HL-60 (cell line): ENCODE results near the gene DTNBP1.

Source experiments
- POLR2AphosphoS5 ChIP-seq: IDR thresholded peaks from 2 replicates; pipeline ENCODE4 v1.6.1; 2012; ENCODE audit warnings: low read depth
- TF ChIP-seq, protein P1 (sequence below): IDR thresholded peaks from 2 replicates; pipeline ENCODE4 v1.6.1; 2012; ENCODE audit warnings: low read depth; ENCODE audit not compliant: insufficient replicate concordance

DNA sequence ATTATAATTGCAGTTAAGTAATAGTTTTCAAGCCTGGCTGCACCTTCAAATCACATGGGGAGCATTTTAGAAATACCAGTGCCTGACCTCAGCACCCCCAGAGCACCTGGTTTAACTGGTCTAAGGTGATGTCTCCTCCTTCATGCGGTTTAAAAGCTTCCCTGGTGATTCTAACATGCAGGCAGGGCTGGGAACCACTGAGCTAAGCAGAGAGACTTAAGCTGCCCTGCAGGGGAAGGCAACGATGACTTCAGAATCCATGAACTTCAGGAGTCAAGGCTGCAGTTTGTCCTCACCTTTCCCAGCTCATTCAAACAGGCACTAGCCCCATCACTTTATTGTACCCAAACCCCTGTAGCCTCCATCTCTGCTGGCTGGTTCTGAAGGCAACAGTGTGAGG is 6.1 kb upstream of the DTNBP1 start:
- TF ChIP-seq, protein P1, sequence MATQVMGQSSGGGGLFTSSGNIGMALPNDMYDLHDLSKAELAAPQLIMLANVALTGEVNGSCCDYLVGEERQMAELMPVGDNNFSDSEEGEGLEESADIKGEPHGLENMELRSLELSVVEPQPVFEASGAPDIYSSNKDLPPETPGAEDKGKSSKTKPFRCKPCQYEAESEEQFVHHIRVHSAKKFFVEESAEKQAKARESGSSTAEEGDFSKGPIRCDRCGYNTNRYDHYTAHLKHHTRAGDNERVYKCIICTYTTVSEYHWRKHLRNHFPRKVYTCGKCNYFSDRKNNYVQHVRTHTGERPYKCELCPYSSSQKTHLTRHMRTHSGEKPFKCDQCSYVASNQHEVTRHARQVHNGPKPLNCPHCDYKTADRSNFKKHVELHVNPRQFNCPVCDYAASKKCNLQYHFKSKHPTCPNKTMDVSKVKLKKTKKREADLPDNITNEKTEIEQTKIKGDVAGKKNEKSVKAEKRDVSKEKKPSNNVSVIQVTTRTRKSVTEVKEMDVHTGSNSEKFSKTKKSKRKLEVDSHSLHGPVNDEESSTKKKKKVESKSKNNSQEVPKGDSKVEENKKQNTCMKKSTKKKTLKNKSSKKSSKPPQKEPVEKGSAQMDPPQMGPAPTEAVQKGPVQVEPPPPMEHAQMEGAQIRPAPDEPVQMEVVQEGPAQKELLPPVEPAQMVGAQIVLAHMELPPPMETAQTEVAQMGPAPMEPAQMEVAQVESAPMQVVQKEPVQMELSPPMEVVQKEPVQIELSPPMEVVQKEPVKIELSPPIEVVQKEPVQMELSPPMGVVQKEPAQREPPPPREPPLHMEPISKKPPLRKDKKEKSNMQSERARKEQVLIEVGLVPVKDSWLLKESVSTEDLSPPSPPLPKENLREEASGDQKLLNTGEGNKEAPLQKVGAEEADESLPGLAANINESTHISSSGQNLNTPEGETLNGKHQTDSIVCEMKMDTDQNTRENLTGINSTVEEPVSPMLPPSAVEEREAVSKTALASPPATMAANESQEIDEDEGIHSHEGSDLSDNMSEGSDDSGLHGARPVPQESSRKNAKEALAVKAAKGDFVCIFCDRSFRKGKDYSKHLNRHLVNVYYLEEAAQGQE, result no peak
- TF ChIP-seq POLR2AphosphoS5, result no peak
